Glutamatergic neuron (in vitro differentiated cells): ENCODE data around the gene WWTR1. TPM values are rescaled to one million over a fixed set of nuclear protein-coding genes. Genes with fewer than 3 reads are reported as not detected.

Experiments
- DNase-seq: peaks from one replicate; pipeline ENCODE4 v3.0.0; 2022
- H3K27ac Mint-ChIP-seq: one replicate; pipeline ENCODE4 v1.8.0; 2020; ENCODE audit warnings: mild to moderate bottlenecking, mixed read lengths, inconsistent platforms; ENCODE audit not compliant: unreplicated experiment
- H3K27me3 Mint-ChIP-seq: one replicate; pipeline ENCODE4 v1.8.0; 2020; ENCODE audit warnings: mild to moderate bottlenecking, moderate library complexity, mixed read lengths, inconsistent platforms; ENCODE audit not compliant: unreplicated experiment
- H3K36me3 Mint-ChIP-seq: one replicate; pipeline ENCODE4 v1.8.0; 2020; ENCODE audit warnings: mild to moderate bottlenecking, mixed read lengths, inconsistent platforms; ENCODE audit not compliant: unreplicated experiment
- H3K4me1 Mint-ChIP-seq: one replicate; pipeline ENCODE4 v1.8.0; 2020; ENCODE audit warnings: mild to moderate bottlenecking, low read depth, mixed read lengths, inconsistent platforms; ENCODE audit not compliant: unreplicated experiment
- H3K4me3 Mint-ChIP-seq: one replicate; pipeline ENCODE4 v1.8.0; 2020; ENCODE audit warnings: mild to moderate bottlenecking, mixed read lengths, inconsistent platforms; ENCODE audit not compliant: unreplicated experiment
- H3K9me3 Mint-ChIP-seq: one replicate; pipeline ENCODE4 v1.8.0; 2020; ENCODE audit warnings: mild to moderate bottlenecking, moderate library complexity, mixed read lengths, inconsistent platforms; ENCODE audit not compliant: unreplicated experiment
- total RNA-seq: library from RNA; stranded (reverse); fragmentation: NEBNext Ultra II Directional; extraction: Animal tissue kit (Norgen Biotek cat#: 25700); gene quantifications from one replicate; pipeline ENCODE4 v1.2.1, GENCODE V29; 2021; ENCODE audit not compliant: unreplicated experiment
- TF ChIP-seq, protein P1 (sequence below): fragments of 200-600 bp; sonication (generic); IDR thresholded peaks from one replicate; pipeline ENCODE4 v1.5.0; 2021; ENCODE audit not compliant: partially characterized antibody, unreplicated experiment

The WWTR1 gene
- total RNA-seq, 1 donor from 2014 or later, result 2.3 TPM

DNA sequence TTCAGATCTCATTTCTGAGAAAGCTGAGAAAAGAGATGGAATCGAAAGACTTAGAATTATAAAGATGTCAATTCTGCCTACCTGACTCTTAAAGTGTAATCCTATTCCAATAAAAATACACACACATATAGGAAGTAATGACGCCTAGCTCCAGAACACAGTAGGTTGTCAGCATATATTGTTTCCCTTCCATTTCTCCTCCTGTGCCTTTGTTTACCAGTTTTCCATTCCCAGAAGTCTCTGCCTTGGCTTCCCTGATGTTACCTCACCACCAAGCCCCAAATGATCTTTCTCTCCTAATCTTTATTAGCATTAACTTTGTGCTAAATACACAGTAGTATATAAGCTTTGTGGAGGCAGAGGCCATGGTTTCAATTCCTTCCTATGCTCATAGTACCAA, 143.4 kb downstream of the WWTR1 start:
- H3K36me3 Mint-ChIP-seq, result no peaks in the 10 kb centered on the region
- H3K27me3 Mint-ChIP-seq, result no peaks in the 10 kb centered on the region
- no peak for DNase-seq
- H3K27ac Mint-ChIP-seq, result no peak overlapping the region
- peaks cover 4% of the 10 kb centered on the region for H3K4me1 Mint-ChIP-seq
- H3K9me3 Mint-ChIP-seq, result no peaks in the 10 kb centered on the region
- no peak overlapping the region for H3K4me3 Mint-ChIP-seq
- TF ChIP-seq, protein P1, sequence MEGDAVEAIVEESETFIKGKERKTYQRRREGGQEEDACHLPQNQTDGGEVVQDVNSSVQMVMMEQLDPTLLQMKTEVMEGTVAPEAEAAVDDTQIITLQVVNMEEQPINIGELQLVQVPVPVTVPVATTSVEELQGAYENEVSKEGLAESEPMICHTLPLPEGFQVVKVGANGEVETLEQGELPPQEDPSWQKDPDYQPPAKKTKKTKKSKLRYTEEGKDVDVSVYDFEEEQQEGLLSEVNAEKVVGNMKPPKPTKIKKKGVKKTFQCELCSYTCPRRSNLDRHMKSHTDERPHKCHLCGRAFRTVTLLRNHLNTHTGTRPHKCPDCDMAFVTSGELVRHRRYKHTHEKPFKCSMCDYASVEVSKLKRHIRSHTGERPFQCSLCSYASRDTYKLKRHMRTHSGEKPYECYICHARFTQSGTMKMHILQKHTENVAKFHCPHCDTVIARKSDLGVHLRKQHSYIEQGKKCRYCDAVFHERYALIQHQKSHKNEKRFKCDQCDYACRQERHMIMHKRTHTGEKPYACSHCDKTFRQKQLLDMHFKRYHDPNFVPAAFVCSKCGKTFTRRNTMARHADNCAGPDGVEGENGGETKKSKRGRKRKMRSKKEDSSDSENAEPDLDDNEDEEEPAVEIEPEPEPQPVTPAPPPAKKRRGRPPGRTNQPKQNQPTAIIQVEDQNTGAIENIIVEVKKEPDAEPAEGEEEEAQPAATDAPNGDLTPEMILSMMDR, result no peak

- H3K27me3 Mint-ChIP-seq, result no peaks in the 10 kb centered on the region
- H3K36me3 Mint-ChIP-seq, result no peaks in the 10 kb centered on the region
- DNase-seq, result peak; percentile 76
- TF ChIP-seq, protein P1, result peak; percentile 65
- no peak overlapping the region for H3K27ac Mint-ChIP-seq
- no peaks in the 10 kb centered on the region for H3K9me3 Mint-ChIP-seq
- peak overlapping the region; percentile 3 for H3K4me3 Mint-ChIP-seq
- peaks cover 4% of the 10 kb centered on the region for H3K4me1 Mint-ChIP-seq
Observed at GRCh38 chr3:149512073-149512782, 145.6 kb downstream of the WWTR1 start.

- H3K27me3 Mint-ChIP-seq, result peaks cover 3% of the 10 kb centered on the region
- DNase-seq, result no peak
- peaks cover 4% of the 10 kb centered on the region for H3K4me1 Mint-ChIP-seq
- H3K9me3 Mint-ChIP-seq, result no peaks in the 10 kb centered on the region
- TF ChIP-seq, protein P1, result no peak
- no peak overlapping the region for H3K4me3 Mint-ChIP-seq
- no peak overlapping the region for H3K27ac Mint-ChIP-seq
- no peaks in the 10 kb centered on the region for H3K36me3 Mint-ChIP-seq
Observed at GRCh38 chr3:149511040-149511626, 146.7 kb downstream of the WWTR1 start.

- TF ChIP-seq, protein P1, result no peak
- H3K9me3 Mint-ChIP-seq, result no peaks in the 10 kb centered on the region
- H3K27ac Mint-ChIP-seq, result no peak overlapping the region
- no peaks in the 10 kb centered on the region for H3K36me3 Mint-ChIP-seq
- no peak overlapping the region for H3K4me3 Mint-ChIP-seq
- DNase-seq, result no peak
- peaks cover 4% of the 10 kb centered on the region for H3K4me1 Mint-ChIP-seq
- H3K27me3 Mint-ChIP-seq, result peaks cover 3% of the 10 kb centered on the region
Observed at GRCh38 chr3:149510480-149510879, 147.3 kb downstream of the WWTR1 start.

GRCh38 chr3:149509526-149509925, 148.3 kb downstream of the WWTR1 start:
- Mint-ChIP-seq H3K36me3 (no peaks in the 10 kb centered on the region), H3K27ac (no peak overlapping the region), H3K9me3 (no peaks in the 10 kb centered on the region), H3K27me3 (peaks cover 3% of the 10 kb centered on the region), H3K4me3 (no peak overlapping the region), H3K4me1 (peaks cover 4% of the 10 kb centered on the region)
- TF ChIP-seq, protein P1, result no peak
- no peak for DNase-seq
